Measurements from ENCODE around the gene TRAPPC12.

The TRAPPC12 gene

DNA sequence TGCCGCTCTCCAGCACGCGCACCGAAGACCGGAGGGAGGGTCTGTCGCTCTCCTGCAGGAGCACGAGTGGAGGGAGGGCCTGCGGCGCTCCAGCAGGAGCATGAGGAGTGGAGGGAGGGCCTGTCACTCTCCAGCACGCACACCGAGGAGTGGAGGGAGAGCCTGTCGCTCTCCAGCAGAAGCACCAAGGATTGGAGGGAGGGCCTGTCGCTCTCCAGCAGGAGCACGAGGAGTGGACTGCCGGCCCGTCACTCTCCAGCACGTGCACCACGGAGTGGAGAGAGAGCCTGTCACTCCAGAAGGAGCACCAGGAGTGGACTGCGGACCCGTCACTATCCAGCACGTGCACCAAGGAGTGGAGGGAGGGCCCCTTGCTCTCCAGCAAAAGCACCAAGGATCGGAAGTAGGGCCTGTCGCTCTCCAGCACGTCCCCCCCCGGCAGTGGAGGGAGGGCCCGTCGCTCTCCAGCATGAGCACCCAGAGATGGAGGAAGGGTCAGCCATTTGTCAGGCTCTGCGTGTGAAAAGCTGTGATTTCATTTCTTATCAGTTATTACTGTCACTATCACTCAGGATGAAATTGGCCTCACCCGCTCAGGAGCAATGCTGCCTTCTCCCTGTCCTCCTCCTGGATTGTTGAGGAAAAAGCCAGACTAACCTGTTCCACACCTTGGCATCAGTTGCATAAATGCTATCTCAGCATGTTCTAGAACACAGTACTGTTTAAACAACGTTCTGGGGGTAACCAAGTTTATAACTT lies 103.9 kb downstream of the TRAPPC12 start:
- TF ChIP-seq, protein P1, sequence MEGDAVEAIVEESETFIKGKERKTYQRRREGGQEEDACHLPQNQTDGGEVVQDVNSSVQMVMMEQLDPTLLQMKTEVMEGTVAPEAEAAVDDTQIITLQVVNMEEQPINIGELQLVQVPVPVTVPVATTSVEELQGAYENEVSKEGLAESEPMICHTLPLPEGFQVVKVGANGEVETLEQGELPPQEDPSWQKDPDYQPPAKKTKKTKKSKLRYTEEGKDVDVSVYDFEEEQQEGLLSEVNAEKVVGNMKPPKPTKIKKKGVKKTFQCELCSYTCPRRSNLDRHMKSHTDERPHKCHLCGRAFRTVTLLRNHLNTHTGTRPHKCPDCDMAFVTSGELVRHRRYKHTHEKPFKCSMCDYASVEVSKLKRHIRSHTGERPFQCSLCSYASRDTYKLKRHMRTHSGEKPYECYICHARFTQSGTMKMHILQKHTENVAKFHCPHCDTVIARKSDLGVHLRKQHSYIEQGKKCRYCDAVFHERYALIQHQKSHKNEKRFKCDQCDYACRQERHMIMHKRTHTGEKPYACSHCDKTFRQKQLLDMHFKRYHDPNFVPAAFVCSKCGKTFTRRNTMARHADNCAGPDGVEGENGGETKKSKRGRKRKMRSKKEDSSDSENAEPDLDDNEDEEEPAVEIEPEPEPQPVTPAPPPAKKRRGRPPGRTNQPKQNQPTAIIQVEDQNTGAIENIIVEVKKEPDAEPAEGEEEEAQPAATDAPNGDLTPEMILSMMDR (IDR thresholded peaks at IDR 0.05), result no peak
- no peaks in the 10 kb centered on the region for H3K36me3 ChIP-seq (ENCODE audit: control insufficient read depth, insufficient read depth, low read length)
- H3K4me3 ChIP-seq (ENCODE audit: low read depth, low read length), result no peak overlapping the region
- H3K9ac ChIP-seq, result no peak overlapping the region
- H3K27ac ChIP-seq, result no peak overlapping the region
- H2AFZ ChIP-seq, result no peak overlapping the region
- H3K4me1 ChIP-seq, result peaks cover 4% of the 10 kb centered on the region
- H3K9me3 ChIP-seq (ENCODE audit: control insufficient read depth, low read length), result no peaks in the 10 kb centered on the region
- H3K4me2 ChIP-seq (ENCODE audit: low read length), result no peak overlapping the region
- H3K27me3 ChIP-seq (ENCODE audit: control insufficient read depth, insufficient read depth, low read length), result no peaks in the 10 kb centered on the region
- H3K79me2 ChIP-seq, result no peaks in the 10 kb centered on the region

DNA sequence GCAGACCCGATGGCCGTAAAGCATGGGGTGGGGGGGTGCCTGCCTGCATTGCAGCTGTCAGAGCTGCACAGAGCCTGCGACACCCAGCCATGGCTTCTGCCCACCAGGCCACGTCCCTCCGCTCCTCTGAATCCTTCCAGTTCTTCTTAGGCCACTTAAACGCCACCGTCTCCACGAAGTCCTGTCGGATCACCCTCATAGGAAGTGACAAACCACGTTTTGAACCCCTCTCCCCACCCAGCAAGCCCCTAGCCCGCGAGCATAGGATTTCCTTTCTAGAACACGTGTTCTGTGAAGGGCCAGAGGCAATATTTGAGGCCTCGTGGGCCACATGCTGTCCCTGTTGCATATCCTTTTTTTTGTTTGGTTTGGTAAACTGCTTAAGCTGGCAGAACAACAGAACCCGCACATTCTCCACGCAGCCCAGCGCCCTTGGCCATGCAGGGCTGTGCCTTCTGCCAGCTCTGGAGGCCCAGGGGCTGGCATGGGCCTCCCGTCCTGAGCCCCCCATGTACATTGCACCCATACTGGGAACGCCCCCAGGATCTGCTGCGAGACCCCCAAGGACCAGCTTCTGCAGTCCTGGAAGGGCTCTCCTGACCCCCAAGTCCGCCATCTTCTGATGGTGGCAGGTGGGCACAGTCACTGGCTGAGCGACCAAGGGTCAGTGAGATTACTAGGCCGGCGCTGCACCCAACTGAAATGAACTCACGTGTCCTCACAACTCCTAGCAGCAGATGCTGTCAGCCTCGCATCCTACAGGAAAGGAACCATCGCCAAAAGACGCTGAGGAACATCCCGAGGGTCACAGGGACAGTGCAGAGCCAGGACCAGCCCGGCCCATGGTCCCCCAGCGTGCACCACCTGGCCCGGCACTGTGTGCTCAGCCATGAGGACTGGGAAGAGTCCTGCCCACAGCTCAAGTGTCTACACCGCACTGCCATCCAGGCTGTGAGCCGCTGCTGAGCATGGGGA lies 104.8 kb downstream of the TRAPPC12 start:
- TF ChIP-seq, protein P1 (IDR thresholded peaks at IDR 0.05), result no peak
- Histone ChIP-seq H3K4me3 (ENCODE audit: low read depth, low read length) (no peak overlapping the region), H3K4me2 (ENCODE audit: low read length) (no peak overlapping the region), H3K9me3 (ENCODE audit: control insufficient read depth, low read length) (no peaks in the 10 kb centered on the region), H3K27me3 (ENCODE audit: control insufficient read depth, insufficient read depth, low read length) (no peaks in the 10 kb centered on the region), H3K27ac (no peak overlapping the region), H3K9ac (no peak overlapping the region), H3K36me3 (ENCODE audit: control insufficient read depth, insufficient read depth, low read length) (no peaks in the 10 kb centered on the region), H2AFZ (no peak overlapping the region), H3K79me2 (no peaks in the 10 kb centered on the region), H3K4me1 (peaks cover 12% of the 10 kb centered on the region)

DNA sequence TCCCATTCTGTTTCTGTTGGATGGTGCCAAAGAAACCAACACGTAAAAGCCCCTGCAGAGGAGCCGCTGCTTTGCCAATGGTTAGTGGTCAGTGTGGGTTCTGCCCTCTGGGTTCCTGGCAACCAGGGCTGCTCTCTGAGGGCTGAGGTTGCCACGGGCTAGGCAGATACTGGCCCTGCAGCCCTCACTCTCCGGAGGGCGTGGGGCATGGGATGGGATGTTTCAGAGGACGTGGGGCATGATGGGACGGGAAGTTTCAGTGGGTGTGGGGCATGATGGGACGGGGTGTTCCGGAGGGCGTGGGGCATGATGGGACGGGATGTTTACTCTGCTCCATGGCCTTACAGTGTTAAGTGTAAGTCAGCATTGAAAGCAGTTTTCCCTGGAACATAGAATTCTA lies 105.7 kb downstream of the TRAPPC12 start:
- Histone ChIP-seq H3K79me2 (no peaks in the 10 kb centered on the region), H3K4me3 (ENCODE audit: low read depth, low read length) (no peak overlapping the region), H3K36me3 (ENCODE audit: control insufficient read depth, insufficient read depth, low read length) (no peaks in the 10 kb centered on the region), H2AFZ (no peak overlapping the region), H3K27ac (no peak overlapping the region), H3K9me3 (ENCODE audit: control insufficient read depth, low read length) (no peaks in the 10 kb centered on the region), H3K4me1 (peaks cover 17% of the 10 kb centered on the region), H3K27me3 (ENCODE audit: control insufficient read depth, insufficient read depth, low read length) (no peaks in the 10 kb centered on the region), H3K4me2 (ENCODE audit: low read length) (no peak overlapping the region), H3K9ac (no peak overlapping the region)
- TF ChIP-seq, protein P1 (IDR thresholded peaks at IDR 0.05), result no peak

DNA sequence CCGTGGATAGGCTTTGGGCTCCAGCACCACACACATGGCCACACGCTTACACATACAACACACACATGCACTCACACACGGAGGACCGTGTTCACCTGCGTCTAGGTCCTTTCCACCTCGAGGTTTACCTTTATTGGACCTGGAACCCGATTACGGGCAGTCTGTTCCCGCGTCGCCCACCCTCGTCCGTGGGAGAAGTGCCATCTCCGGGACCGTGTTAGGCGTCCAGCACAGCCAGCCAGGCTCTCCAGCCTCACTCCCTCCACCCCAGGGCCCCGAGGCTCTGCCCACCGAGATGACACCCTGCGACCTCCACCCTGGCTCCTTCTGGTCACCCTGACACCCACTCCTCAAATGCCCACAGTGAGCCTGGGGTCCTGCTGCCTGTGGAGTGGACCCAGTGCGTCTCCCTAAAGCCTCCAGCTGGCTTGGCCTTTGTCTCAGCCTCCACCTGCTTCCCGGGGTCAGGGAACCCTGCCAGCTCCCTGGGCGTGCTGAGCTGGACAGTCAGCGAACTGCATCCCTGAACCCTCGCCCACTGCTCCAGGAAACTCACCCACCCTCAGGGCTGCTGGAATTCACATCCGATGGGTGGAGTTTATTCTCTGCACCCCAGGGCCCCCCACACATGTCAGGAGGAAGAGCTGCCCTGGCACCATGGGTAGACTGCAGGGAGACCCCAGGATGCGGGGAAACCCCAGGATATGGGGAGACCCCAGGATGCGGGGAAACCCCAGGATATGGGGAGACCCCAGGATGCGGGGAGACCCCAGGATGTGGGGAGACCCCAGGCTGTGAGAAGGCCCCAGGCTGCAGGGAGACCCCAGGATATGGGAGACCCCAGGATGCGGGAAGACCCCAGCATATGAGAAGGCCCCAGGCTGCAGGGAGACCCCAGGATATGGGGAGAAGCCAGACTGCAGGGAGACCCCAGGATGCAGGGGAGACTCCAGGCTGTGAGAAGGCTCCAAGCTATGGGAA lies 106.8 kb downstream of the TRAPPC12 start:
- Histone ChIP-seq H3K4me1 (peaks cover 17% of the 10 kb centered on the region), H3K9me3 (ENCODE audit: control insufficient read depth, low read length) (no peaks in the 10 kb centered on the region), H3K4me2 (ENCODE audit: low read length) (no peak overlapping the region), H3K9ac (no peak overlapping the region), H2AFZ (no peak overlapping the region), H3K36me3 (ENCODE audit: control insufficient read depth, insufficient read depth, low read length) (no peaks in the 10 kb centered on the region), H3K4me3 (ENCODE audit: low read depth, low read length) (no peak overlapping the region), H3K27ac (no peak overlapping the region), H3K79me2 (no peaks in the 10 kb centered on the region), H3K27me3 (ENCODE audit: control insufficient read depth, insufficient read depth, low read length) (no peaks in the 10 kb centered on the region)
- TF ChIP-seq, protein P1 (IDR thresholded peaks at IDR 0.05), result no peak

All from parathyroid adenoma (tissue), 2 donors.